Measurements from ENCODE around the gene VIT. TPM values are rescaled to one million over a fixed set of nuclear protein-coding genes. Genes with fewer than 3 reads are reported as not detected.

The VIT gene
- total RNA-seq, 2 experiments from 2014 or later = not detected

- H3K36me3 Mint-ChIP-seq = no peaks in the 10 kb centered on the region
- CTCF ChIA-PET = no interaction called here
- H3K27ac Mint-ChIP-seq = no peak overlapping the region
- H3K4me1 Mint-ChIP-seq (ENCODE audit: low read depth) = peaks cover 11% of the 10 kb centered on the region
- no peak for DNase-seq
- H3K27me3 Mint-ChIP-seq = peaks cover 18% of the 10 kb centered on the region
- H3K4me3 Mint-ChIP-seq = no peak overlapping the region
- POLR2A ChIA-PET = no interaction called here
- H3K9me3 Mint-ChIP-seq = no peaks in the 10 kb centered on the region
- intact Hi-C loops (cut with micrococcal nuclease) = no loop called here
Observed at GRCh38 chr2:36831185-36831584, 134.7 kb downstream of the VIT start.

GRCh38 chr2:36834203-36834602, 137.7 kb downstream of the VIT start:
- intact Hi-C loops (cut with micrococcal nuclease) = loop anchor here (2.0 kb wide), 2 partner anchors 25 to 33 kb away; no protein-coding TSS in a partner anchor
- H3K9me3 Mint-ChIP-seq = no peaks in the 10 kb centered on the region
- no peak overlapping the region for H3K4me3 Mint-ChIP-seq
- CTCF ChIA-PET = no interaction called here
- no peak overlapping the region for H3K27ac Mint-ChIP-seq
- DNase-seq = no peak
- peaks cover 15% of the 10 kb centered on the region for H3K27me3 Mint-ChIP-seq
- POLR2A ChIA-PET = no interaction called here
- H3K36me3 Mint-ChIP-seq = no peaks in the 10 kb centered on the region
- peaks cover 11% of the 10 kb centered on the region for H3K4me1 Mint-ChIP-seq (ENCODE audit: low read depth)

- intact Hi-C loops (cut with micrococcal nuclease) = loop anchor here (2.0 kb wide), 2 partner anchors 24 to 34 kb away; no protein-coding TSS in a partner anchor
- POLR2A ChIA-PET = no interaction called here
- CTCF ChIA-PET = interaction anchor here (1.4 kb wide), 1 partner anchor 9 kb away, joined by 3 read pairs; no protein-coding TSS in a partner anchor
- Mint-ChIP-seq H3K4me1 (ENCODE audit: low read depth) (peaks cover 11% of the 10 kb centered on the region), H3K9me3 (no peaks in the 10 kb centered on the region), H3K27ac (peak overlapping the region; percentile 3), H3K36me3 (no peaks in the 10 kb centered on the region), H3K27me3 (peaks cover 15% of the 10 kb centered on the region), H3K4me3 (no peak overlapping the region)
- no peak for DNase-seq
Observed at GRCh38 chr2:36834731-36835524, 138.4 kb downstream of the VIT start.

GRCh38 chr2:36839976-36840617, 143.6 kb downstream of the VIT start:
- Mint-ChIP-seq H3K27ac (no peak overlapping the region), H3K27me3 (no peaks in the 10 kb centered on the region), H3K36me3 (peaks cover 6% of the 10 kb centered on the region), H3K4me1 (ENCODE audit: low read depth) (peaks cover 5% of the 10 kb centered on the region), H3K4me3 (no peak overlapping the region), H3K9me3 (no peaks in the 10 kb centered on the region)
- DNase-seq = no peak
- intact Hi-C loops (cut with micrococcal nuclease) = no loop called here
- CTCF ChIA-PET = no interaction called here
- POLR2A ChIA-PET = interaction anchor here (0.8 kb wide), 1 partner anchor 141 kb away, joined by 3 read pairs; no protein-coding TSS in a partner anchor

DNA sequence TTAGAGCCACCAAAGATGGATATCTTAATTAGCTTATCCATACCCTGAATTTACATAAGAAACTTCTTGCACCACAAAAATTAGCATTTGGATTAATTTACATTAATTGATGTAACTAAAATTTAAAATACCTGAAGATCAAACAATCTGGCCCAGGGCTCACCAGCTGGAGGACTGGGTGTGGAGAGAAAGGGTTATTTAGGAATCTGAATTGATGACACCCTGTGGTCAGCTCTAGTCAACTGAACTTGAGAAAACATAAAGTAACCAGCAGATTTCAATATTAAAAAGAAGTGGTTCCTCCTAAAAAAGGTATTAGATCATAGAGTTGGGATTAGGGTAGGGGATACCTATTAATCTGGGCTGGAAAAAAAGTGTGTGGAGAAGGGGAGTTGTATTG, 147.3 kb downstream of the VIT start:
- Mint-ChIP-seq H3K27ac (no peak overlapping the region), H3K36me3 (peaks cover 13% of the 10 kb centered on the region), H3K27me3 (no peaks in the 10 kb centered on the region), H3K9me3 (no peaks in the 10 kb centered on the region), H3K4me3 (no peak overlapping the region), H3K4me1 (ENCODE audit: low read depth) (no peaks in the 10 kb centered on the region)
- no peak for DNase-seq
- ChIA-PET CTCF (interaction anchor here (1.1 kb wide), 1 partner anchor 9 kb away, joined by 3 read pairs; no protein-coding TSS in a partner anchor), POLR2A (no interaction called here)
- intact Hi-C loops (cut with micrococcal nuclease) = no loop called here

DNA sequence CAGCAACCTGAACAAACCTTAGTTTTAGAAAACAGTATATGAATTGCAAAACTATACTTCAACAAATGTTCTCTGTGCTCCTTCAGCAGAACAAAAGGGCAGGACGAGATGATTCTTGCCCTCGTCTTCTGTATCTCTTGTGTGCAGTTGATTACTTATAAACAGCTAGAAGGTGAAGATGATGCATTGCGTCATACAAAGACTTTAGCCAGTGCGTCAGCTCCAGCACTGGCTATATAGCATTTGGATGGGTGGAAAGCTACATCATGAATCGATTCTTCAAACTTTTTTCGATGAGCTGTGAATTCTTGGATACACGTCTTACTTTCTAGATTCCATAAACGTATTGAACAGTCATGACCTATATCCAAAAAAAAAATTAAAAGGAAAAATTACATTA, 152.8 kb downstream of the VIT start:
- H3K9me3 Mint-ChIP-seq = no peaks in the 10 kb centered on the region
- peaks cover 30% of the 10 kb centered on the region for H3K36me3 Mint-ChIP-seq
- no peak for DNase-seq
- ChIA-PET CTCF (interaction anchor here (1.5 kb wide), 1 partner anchor 67 kb away, joined by 5 read pairs; no protein-coding TSS in a partner anchor), POLR2A (no interaction called here)
- H3K27ac Mint-ChIP-seq = no peak overlapping the region
- H3K27me3 Mint-ChIP-seq = no peaks in the 10 kb centered on the region
- H3K4me3 Mint-ChIP-seq = no peak overlapping the region
- H3K4me1 Mint-ChIP-seq (ENCODE audit: low read depth) = no peaks in the 10 kb centered on the region
- intact Hi-C loops (cut with micrococcal nuclease) = no loop called here

DNA sequence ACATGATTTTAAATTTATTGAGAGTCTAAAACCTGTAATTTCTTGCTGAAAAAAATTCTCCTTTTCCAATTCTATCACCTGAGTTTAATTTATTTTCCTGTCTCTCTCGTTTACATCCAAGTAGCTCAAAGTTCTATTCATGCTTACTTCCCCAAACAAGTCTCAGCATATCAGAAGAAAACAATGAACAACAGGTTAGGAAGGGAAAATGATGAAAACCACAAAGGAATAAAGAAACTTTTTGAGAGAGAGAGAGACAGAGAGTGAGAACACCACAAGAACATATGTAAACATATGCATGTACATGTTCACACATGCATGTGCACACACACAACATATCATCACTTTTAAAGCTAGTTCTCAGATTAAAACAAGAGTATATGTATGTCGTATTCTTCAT, 157.7 kb downstream of the VIT start:
- peaks cover 36% of the 10 kb centered on the region for H3K36me3 Mint-ChIP-seq

DNA sequence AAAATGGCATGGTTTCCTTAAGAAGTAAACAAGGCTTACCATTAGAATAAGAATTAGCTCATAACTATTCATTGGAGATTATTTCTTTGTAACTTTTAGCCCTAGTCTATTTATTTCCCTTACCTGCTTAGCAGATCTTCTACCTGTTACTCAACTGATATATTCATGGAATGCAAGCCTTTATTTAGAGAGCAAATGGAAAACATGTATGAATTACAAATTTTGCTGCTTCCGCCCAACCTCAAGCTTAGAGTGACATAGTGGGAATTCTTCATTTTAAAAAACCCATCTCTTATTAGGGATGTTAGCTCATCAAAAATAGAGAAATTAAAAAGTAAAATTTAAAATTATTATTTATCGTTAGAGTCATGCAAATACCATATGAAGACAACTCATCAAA, 158.9 kb downstream of the VIT start:
- ChIA-PET POLR2A (no interaction called here), CTCF (no interaction called here)
- no peak overlapping the region for H3K27ac Mint-ChIP-seq
- H3K4me3 Mint-ChIP-seq = no peak overlapping the region
- no peak for DNase-seq
- intact Hi-C loops (cut with micrococcal nuclease) = no loop called here
- H3K4me1 Mint-ChIP-seq (ENCODE audit: low read depth) = peaks cover 19% of the 10 kb centered on the region
- H3K9me3 Mint-ChIP-seq = no peaks in the 10 kb centered on the region
- no peaks in the 10 kb centered on the region for H3K27me3 Mint-ChIP-seq
- peaks cover 28% of the 10 kb centered on the region for H3K36me3 Mint-ChIP-seq

More for the DNA sequence above, 157.7 kb downstream of the VIT start:
- Mint-ChIP-seq H3K4me1 (ENCODE audit: low read depth) (peaks cover 12% of the 10 kb centered on the region), H3K9me3 (no peaks in the 10 kb centered on the region), H3K27me3 (no peaks in the 10 kb centered on the region), H3K4me3 (no peak overlapping the region), H3K27ac (no peak overlapping the region)
- ChIA-PET CTCF (no interaction called here), POLR2A (no interaction called here)
- intact Hi-C loops (cut with micrococcal nuclease) = no loop called here
- no peak for DNase-seq

DNA sequence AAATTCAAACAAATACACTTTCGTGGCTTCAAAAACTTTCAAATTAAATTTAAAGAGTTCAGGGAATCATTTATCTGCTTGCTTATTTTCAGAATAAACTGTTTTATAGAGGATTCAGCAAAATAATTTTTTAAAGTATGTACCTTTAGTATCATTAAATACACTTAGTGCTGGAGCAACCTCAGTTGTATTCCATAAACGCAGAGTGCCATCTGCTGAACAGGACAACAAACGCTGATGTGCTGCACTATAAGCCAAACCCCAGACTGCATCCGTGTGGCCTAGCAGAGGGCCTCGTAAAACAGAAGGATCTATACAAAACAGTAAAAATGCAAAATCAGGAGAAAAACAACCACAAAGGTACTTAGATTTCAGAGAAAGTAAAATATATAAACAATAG, 161.2 kb downstream of the VIT start:
- POLR2A ChIA-PET = no interaction called here
- no peaks in the 10 kb centered on the region for H3K27me3 Mint-ChIP-seq

GRCh38 chr2:36858551-36859365, 162.3 kb downstream of the VIT start:
- peak overlapping the region; percentile 39 for H3K27ac Mint-ChIP-seq
- H3K4me1 Mint-ChIP-seq (ENCODE audit: low read depth) = peaks cover 19% of the 10 kb centered on the region
- ChIA-PET CTCF (interaction anchor here (0.7 to 0.8 kb wide), 2 partner anchors 73 to 372 kb away, joined by 3 read pairs; partner anchors contain the start of genes CEBPZ and NDUFAF7), POLR2A (no interaction called here)
- no peak overlapping the region for H3K4me3 Mint-ChIP-seq
- intact Hi-C loops (cut with micrococcal nuclease) = loop anchor here (1.0 to 2.0 kb wide), 7 partner anchors 13 to 108 kb away; partner anchors contain the start of gene STRN
- H3K36me3 Mint-ChIP-seq = peaks cover 30% of the 10 kb centered on the region
- H3K27me3 Mint-ChIP-seq = no peaks in the 10 kb centered on the region
- H3K9me3 Mint-ChIP-seq = peaks cover 6% of the 10 kb centered on the region
- DNase-seq = no peak

More for the DNA sequence above, 161.2 kb downstream of the VIT start:
- H3K27ac Mint-ChIP-seq = no peak overlapping the region
- DNase-seq = no peak
- no peak overlapping the region for H3K4me3 Mint-ChIP-seq
- peaks cover 2% of the 10 kb centered on the region for H3K9me3 Mint-ChIP-seq
- CTCF ChIA-PET = no interaction called here
- H3K4me1 Mint-ChIP-seq (ENCODE audit: low read depth) = peaks cover 19% of the 10 kb centered on the region
- intact Hi-C loops (cut with micrococcal nuclease) = loop anchor here (1.0 to 2.0 kb wide), 4 partner anchors 14 to 109 kb away; partner anchors contain the start of gene STRN
- peaks cover 25% of the 10 kb centered on the region for H3K36me3 Mint-ChIP-seq

- DNase-seq = no peak
- Mint-ChIP-seq H3K4me1 (ENCODE audit: low read depth) (peaks cover 19% of the 10 kb centered on the region), H3K36me3 (peaks cover 32% of the 10 kb centered on the region), H3K9me3 (peaks cover 6% of the 10 kb centered on the region), H3K27ac (peak overlapping the region; percentile 39), H3K4me3 (no peak overlapping the region), H3K27me3 (no peaks in the 10 kb centered on the region)
- CTCF ChIA-PET = interaction anchor here (0.7 to 0.8 kb wide), 2 partner anchors 73 to 372 kb away, joined by 3 read pairs; partner anchors contain the start of genes CEBPZ and NDUFAF7
- POLR2A ChIA-PET = no interaction called here
- intact Hi-C loops (cut with micrococcal nuclease) = loop anchor here (1.0 to 2.0 kb wide), 6 partner anchors 25 to 107 kb away; partner anchors contain the start of gene STRN
Observed at GRCh38 chr2:36859366-36859792, 162.9 kb downstream of the VIT start.

GRCh38 chr2:36861896-36862295, 165.4 kb downstream of the VIT start:
- Mint-ChIP-seq H3K36me3 (peaks cover 39% of the 10 kb centered on the region), H3K27me3 (no peaks in the 10 kb centered on the region), H3K4me3 (no peak overlapping the region), H3K27ac (no peak overlapping the region), H3K9me3 (peaks cover 6% of the 10 kb centered on the region), H3K4me1 (ENCODE audit: low read depth) (peaks cover 19% of the 10 kb centered on the region)
- no peak for DNase-seq
- intact Hi-C loops (cut with micrococcal nuclease) = no loop called here
- CTCF ChIA-PET = no interaction called here
- POLR2A ChIA-PET = no interaction called here

Measured in activated CD4-positive, alpha-beta memory T cell treated with anti-CD3 and anti-CD28 coated beads for 36 hours (primary cell).